HG03139 (cell line): Measurements from ENCODE around the gene S100A7A.
"Not testable (repeated sequence)": the region's sequence is repeated elsewhere in the genome, so short reads cannot be mapped to it uniquely, and the experiment has no call there.

Source experiments
- ATAC-seq: cut with Tn5 transposase; IDR thresholded peaks from one replicate; pipeline ENCODE4 v1.9.1; 2021; ENCODE audit not compliant: unreplicated experiment

The S100A7A gene

DNA sequence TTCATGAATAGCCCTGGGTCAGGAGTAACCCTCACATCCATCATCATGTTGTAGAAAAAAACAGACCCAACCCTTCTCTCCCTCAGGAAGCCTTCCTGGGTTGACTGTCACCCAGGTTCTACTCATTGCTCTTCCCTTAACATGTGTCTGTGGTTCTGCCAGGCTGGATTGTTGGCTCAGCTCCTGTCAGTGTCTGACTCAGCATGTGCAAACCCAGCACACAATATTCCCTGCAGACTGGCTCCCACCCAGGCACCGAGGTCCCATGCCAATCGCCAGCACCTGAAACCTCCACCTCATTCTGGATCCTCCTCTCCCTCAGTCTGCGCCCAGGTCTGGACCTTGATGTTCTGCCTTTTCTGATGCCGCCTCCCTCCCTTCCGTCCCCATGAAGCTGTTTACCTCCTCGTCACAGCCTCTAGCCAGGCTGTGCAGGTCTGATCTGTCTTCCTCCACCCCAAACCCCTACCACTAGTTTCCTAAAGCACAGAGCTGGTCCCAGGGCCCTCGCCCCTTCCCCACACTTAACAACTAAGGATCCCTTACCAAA lies 21.1 kb upstream of the S100A7A start:
- ATAC-seq: no peak

DNA sequence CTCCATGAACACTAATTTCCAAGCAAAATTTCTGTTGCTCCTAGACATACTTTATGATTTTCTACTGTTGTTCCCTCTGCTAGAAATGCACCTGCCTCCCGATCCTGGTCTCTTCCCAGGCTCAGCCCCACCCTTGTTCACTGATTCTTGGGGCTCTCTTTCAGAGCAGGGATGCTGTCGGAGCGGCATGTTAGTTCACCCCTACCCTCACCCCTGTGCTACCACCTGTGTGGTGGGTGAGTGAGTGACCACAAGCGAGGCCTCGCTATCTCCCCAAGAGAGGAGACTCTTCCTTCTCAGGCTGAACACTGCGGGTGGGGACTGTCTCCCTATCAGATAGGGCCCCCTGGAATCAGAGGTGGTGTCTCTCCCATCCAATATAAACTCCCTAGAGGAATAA lies 20.5 kb upstream of the S100A7A start:
- no peak for ATAC-seq

DNA sequence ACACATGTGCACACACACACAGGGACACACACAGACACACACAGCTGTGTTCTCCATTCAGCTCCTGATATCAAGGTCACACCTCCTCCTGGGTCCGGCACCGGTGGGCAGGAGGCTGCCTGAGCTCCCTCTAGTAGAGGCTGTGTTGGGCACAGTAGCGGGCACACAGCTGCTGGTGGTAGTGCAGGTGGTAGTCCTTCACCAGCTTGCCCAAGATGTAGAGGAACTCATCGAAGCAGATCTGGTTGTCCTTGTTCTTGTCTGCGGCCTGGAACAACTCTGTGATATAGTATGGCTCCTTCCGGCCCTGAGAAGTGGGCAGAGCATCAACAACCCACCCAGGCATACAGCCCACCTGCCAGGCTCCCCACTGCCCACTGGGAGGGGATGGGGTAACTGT lies 19.9 kb upstream of the S100A7A start:
- no peak for ATAC-seq

DNA sequence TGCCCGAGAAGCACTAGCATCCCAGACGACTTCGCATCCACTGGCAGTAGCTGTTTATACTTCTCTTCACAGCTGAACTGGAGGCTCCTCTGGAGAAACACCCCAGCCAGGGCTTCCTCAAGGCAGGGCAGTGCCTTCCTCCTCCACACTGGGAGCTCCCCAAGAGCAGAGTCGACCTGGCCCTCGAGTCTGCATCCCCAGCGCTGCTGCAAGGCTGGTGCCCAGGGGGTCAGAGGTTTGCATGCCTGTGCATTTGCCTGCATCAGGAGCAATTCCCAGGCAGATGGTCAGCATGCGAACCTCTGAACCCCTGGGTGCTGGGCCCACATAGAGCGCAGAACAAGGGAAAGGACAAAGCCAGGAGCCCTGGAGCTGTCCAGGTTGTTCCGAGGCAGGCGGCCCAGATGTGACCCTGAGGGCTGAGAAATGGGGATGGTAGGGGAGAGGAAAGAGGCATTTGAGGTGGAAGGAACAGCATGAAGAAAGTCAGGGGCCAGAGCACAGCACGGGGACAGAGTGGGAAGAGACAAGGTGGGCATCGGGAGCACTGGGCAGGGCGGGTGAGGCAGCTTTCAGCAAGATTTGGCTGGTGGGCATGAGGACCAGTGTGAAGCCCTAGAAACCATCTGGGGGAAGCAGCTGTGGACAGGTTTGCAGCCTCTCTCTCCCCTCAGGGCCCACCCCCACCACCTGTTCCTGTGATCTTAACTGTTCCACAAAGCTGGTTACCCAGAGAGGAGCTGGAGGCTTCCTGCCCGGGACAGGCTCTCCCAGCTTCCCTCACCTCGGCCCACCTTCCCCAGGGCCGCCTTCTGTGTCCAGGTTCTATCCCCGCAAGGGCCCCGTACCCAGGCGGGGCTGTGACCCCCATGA lies 19.0 kb upstream of the S100A7A start:
- no peak for ATAC-seq

DNA sequence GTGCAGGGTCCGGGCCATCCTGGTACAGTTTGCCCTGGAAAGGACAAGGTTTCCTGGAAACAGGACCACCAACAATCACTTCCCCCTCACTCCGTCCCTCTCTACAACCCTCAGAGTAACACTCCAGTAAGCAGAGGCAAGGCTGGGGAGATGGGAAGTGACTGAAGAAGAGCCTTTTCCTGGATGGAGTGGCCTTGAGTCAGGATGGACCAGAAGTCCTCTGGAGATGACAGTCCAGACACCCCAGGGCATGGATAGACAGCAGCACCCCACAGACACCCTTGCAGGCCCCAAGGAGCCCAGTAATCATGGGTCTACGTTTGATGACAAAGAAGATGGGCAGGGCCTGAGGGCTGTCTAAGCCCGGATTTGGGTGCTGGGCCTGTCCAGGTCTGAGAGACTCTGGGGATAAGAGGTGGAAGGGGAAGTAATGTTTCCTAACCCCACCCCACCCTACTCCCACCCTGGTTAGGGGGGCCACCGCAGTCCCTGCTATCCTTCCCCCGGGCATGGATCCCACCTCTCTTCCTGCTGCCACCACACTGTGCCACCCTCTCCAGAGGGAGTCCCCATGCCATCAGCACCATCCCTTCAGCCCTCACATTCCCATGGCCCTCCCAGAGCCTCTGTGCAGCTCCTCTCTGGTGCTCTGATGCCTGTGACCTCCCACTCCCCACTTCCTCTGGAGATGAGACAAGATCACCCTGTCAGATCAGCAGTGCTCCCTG lies 18.2 kb upstream of the S100A7A start:
- no peak for ATAC-seq

DNA sequence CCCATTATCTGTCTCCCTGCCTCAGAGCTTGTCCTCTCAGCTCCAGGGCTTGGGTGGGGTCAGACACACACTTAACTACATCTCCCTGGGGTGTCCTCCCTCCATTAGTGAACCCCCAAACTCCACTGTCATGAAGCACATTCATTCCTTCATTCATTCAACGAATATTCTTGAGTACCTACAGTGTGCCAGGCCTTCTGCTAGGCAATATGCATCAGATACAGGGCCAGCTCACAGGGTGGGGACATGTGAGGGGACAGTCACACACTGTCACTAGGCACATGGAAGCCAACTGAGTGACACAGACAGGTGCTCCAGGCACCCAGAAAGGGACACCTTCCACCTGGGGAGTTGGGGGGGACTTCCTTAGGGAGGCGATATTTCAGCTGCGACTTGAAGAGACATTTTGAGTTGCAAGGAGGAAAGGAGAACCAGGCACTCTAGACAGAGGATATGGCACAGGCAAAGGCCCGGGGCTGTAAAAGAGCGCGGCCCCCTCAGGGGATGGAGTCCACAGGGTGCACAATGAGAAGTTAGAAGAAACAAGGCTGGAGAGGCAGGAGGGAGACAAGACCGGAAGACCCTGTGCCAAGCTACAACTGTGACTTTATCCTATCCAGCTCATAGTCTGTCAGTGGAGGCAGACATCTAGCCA lies 16.8 kb upstream of the S100A7A start:
- ATAC-seq: no peak

DNA sequence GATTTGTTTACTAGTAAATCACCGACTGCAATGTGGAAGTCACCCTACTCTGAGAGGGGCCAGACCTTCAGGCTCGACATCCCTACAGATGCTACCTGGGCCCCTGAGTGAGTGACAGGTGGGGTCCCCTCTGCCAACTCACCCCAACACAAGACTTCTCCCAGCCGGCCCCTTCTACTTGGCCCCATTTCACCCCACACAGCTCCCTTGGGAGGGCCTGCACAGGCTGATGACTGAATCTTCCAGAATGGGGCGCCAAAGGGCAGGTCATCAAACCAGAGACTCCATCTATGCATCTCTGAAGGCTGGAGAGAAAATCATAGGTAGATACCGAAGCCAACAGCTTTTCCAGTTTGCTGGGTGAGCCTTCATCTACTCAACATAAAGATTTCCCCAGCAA lies 16.1 kb upstream of the S100A7A start:
- no peak for ATAC-seq

DNA sequence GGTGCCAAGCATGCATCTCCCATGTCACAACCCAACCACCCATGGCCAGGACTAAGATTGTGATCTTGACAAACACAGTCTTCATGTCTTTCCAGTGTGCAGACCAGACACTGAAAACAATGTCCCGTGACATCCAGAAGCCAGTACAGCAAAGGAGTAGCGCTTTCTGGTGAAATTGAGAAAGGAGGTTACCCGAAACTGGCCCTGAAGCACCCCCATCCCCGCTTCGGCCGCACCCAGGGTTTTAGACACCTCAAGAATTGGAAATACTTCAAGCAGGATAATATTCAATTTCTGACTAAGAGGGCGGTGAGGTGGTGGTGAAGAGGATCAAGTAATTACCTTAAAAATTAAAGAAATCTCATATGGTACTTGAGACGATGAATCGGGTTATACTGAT lies 14.9 kb upstream of the S100A7A start:
- ATAC-seq: no peak

DNA sequence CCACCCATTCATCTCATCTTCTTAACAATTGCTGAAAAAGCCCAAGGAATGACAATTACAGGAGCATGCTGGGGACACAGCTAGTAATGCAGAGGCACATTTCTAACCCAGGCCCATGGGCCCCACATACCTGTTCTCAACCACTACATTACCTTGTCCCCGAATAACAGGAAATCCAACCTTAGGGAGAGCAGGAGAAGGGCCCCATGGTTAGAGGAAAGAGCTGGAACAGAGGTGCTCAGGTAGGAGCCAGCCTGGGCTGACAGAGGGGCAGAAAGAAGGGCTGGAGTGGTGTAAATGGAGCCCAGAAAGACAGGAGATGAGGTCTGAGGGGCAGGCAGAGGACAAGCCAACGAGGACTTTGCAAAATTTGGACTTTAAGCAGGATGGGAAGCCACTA lies 14.1 kb upstream of the S100A7A start:
- no peak for ATAC-seq

DNA sequence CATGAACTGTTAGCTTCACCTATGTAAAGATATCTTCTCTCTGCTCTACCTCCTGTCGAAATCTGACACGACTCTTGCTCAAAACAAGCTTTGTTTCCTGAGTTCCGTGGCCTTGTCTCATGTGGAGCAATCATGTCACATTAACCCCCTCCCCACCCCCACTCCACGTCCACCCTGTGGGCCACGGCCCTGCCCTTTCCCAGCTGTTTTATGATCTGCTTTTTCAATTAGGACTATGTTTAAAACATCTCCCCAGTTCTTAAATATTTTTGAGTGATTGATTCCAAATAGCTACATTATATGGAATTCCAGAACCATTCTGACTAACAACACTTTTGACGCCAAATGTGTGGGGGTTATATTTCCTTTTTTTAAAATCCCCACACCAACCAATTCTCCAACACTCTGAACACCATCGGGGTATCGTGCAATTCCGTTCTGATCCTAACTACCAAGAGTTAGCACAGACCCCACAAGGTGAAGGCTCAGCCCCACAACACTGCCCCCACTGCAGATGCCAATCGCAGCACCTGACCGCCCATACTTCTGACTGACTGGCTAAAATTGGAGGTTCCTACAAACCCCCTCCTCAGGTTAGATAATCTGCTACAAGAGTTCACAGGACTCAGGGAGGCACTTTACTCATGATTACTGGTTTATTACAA lies 12.8 kb upstream of the S100A7A start:
- ATAC-seq: no peak

DNA sequence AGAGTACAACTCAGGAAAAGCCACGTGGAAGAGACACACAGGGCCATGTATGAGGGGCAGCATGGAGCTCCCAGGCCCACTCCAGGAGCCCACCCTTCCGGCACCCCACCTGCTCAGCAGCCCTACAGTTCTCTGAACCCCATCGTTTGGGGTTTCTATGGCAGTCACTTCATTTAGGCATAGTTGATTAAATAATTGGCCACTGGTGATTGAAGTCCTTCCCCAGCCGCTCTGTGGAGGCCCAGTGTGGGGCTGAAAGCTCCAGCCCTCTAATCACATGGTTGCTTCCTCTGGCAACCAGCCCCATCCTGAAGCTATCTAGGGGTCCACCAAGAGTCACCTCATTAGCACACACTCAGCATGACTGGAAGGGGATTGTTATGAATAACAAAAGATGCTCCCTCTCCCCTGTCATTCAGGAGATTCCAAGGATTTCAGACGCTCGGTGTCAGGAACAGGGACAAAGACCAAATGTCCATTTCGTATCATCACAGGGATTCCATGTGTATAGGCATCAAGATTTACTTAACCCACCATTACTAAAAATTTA lies 12.2 kb upstream of the S100A7A start:
- no peak for ATAC-seq

DNA sequence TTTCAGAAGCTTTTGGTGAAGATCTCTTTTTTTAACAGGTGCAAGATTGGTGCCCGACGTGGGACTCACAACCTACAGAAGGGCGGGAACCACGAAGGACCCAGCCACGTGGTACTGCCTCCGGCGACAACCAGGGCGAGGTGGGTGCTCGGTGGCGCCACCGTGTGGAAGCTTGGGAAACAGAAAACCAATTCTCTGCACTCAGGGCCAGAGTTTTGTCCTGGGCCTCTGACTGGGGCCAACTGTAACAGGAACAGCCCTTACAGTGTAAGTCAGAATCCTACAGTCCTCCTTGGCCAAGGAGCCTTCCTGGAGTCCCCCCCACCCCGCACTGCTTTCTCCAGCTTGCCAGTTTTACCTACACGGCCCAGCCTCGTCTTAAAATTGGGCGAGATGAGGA lies 11.6 kb upstream of the S100A7A start:
- no peak for ATAC-seq

DNA sequence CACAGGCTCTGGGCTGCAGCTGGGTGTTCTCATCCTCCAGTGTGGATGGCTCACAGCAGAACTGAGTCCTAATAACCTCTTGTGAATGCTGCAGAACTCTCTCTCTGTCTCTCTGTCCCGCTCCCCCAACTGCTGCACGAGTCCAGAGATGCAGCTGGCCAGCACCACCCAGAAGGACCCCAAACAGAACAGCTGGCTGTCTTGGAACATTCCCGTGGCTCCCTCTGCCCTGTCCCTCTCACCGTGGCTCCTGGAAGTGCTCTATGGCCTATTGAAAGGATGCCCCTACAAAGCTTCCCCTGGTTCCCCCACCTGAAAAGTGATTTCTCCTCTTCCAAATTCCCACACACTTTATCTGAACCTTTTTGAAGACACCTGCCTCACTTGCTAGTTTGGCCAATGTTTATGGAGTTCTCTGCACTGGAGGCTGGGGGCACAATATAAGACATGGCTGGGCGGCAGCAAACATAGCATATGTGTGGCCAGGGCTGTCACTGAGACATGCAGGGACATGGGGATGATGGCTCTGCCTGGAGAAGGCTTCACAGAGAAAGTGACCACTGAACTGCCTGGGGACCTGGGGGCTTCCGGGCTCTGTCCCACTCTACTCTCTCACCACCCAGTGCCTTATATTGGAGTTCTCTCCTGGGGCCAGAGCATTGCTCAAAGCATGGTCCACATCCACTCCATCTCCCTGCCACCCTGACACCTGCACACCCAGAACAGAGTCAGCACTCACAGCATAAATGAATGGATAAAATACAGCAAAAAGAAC lies 10.3 kb upstream of the S100A7A start:
- not testable (repeated sequence) for ATAC-seq

DNA sequence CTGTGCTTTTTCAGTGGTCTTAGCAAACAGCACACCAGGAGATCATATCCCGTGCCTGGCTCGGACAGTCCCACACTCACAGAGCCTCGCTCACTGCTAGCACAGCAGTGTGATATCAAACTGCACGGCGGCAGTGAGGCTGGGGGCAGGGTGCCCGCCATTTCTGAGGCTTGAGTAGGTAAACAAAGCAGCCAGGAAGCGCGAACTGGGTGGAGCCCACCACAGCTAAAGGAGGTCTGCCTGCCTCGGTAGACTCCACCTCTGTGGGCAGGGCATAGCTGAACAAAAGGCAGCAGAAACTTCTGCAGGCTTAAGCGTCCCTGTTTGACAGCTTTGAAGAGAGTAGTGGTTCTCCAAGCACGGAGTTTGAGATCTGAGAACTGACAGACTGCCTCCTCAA lies 9.0 kb upstream of the S100A7A start:
- ATAC-seq: not testable (repeated sequence)

DNA sequence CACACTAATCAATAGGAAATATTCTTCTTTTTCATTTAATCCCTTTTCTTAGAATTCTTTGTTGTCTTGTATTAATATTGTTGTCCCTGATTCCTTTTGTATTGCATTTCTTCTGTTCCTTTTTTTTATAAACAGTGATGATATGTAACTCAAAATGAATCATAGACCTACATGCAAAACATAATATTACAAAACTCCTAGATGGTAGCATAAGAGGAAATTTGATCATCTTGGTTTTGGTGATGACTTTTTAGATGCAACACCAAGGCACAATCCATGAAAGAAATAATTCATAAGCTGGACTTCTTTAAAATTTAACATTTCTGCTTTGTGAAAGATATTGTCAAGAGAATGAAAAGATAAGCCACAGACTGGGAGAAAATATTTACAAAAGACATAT lies 2.4 kb upstream of the S100A7A start:
- not testable (repeated sequence) for ATAC-seq

DNA sequence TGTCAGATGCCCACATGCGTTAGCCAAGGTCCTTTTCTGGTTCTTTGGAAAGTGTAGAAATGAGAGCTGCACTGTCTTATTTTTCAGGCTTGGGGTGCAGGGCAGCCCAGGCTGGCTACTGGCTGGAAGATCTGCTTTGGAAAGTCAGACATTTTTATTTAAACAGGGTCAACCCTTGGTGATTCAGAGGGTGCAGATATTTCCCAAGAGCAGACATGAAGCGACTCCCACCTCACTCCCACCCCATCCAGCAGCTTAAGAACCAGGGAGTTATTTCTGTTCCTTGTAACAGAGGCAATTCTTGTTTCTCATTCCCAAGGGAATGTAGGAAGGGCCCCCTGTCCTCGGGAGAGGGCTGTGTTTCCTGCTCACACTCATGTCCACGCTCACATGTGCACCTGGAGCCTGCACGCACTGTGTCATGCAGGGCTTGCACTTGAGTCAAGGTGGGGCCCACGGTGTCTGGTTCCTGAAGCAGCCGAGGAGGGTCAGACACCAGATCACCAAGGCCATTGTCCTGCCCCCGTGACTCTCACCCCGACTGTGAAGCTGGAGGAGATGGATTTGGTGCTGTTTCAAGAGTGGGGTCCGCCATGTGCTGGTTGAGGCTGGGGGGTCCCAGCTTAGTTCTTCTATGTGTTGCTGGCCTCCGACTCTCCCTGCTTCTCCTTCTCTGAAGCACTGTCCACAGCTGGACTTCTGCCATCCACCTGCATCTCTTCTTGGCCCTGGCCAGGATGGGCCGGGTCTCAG lies 992 bp downstream of the S100A7A start:
- ATAC-seq: no peak

DNA sequence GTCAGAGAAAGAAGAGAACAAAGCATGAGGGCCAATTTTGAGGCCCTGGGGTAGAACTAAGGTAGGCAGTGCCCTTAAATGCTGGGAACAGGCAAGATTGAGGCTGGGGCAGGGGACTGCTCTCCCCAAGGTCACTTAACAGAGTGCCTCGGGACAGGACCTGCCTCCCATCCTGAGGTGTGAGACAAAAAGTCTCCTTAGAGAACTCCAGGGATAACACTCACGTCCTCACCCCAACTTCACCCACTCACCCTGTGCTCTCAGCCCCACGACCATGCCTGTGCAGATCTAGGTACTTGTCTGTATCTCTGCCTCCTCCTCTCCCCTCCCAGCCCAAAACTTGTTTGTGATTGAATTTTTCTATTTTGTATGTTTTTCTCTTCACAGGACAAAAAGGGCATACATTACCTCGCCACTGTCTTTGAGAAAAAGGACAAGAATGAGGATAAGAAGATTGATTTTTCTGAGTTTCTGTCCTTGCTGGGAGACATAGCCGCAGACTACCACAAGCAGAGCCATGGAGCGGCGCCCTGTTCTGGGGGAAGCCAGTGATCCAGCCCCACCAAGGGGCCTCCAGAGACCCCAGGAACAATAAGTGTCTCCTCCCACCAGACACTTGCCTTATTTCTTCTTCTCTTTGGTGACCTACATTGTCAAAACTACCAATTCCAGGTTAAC lies 2.6 kb downstream of the S100A7A start:
- ATAC-seq: not testable (repeated sequence)

DNA sequence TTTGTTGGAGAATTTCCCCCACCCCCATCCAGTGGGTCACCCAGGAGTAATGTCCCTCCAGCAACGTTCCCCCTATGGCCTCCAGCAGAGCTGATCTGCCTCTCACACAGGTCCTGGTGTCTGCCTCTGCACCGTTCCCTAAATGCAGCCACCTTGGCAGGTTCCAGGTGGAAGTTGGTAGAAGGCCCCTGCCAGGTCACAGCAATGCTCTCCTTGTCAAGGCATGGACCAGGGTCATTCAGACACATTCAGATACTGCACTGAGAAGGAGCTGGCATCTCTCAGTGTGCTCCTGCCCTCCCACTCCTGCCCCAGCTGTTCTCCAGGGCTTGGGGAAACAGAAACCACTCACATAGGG lies 3.1 kb downstream of the S100A7A start:
- not testable (repeated sequence) for ATAC-seq

DNA sequence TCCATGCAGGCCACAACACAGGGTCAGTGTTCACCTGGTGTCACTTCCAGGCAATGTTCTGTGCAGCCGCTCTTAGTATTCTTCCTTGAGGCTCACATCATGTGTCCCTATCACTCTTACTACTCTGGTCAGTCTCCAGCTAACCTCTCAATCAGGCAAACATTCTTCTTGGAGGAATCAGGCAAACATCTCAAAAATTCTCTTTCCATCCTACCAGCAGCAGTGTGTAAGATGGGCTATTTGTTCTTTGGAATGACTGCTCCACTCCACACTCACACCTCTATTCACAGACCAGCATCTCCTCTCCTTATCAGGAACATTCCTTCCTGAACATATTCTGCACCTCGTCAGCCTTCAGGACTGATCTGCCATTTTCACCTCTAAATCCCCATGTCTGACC lies 4.0 kb downstream of the S100A7A start:
- ATAC-seq: no peak
